HPDE6-E6E7 (cell line): ENCODE data around the gene HDC.

Experiments used
- DNase-seq: peaks from one replicate; pipeline ENCODE4 v3.0.0; 2011; ENCODE audit warnings: missing footprints; ENCODE audit errors: extremely low spot score

The HDC gene

DNA sequence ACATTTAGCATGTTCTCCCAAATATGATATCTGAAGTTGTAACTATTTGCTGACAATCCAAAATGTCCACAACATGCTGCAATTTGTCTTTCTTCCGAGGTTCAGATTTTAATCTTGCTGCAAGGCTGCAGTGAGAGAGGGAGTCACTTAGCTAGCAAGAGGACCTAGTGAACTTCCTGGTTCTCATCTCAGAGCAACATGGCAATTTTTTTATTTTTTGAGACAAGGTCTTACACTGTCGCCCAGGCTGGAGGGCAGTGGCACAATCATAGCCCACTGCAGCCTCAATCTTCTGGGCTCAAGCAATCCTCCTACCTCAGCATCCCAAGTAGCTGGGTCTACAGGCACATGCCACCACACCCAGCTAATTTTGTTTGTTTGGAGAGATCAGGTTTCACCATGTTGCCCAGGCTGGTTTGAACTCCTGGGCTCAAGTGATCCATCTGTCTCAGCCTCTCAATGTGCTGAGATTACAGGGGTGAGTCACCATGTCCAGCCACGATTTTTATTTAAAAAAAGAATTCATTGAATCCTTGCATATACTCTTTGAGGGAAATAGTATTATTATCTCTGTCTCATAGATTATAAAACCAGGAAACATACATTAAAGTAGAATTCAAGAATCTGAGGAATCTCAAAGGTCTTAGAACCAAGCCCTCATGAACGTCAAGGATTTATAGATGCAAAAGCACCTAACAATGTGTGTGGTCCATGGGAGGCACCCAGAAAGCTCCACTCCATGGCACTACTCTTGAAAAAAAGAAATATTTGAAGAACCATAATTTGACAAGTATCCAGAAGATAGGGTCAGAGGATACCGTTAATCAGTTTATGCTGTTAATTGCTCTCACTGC lies 9.1 kb downstream of the HDC start:
- no peak for DNase-seq

GRCh38 chr15:50252556-50252955 lies 13.0 kb downstream of the HDC start:
- no peak for DNase-seq

GRCh38 chr15:50251638-50252182 lies 13.8 kb downstream of the HDC start:
- no peak for DNase-seq

GRCh38 chr15:50250760-50251394 lies 14.6 kb downstream of the HDC start:
- no peak for DNase-seq

GRCh38 chr15:50249704-50250103 lies 15.8 kb downstream of the HDC start:
- no peak for DNase-seq

- DNase-seq: no peak
Measured at GRCh38 chr15:50248994-50249582, 16.4 kb downstream of the HDC start.

- DNase-seq: peak; percentile 60
Measured at GRCh38 chr15:50247819-50248655, 17.5 kb downstream of the HDC start.

DNA sequence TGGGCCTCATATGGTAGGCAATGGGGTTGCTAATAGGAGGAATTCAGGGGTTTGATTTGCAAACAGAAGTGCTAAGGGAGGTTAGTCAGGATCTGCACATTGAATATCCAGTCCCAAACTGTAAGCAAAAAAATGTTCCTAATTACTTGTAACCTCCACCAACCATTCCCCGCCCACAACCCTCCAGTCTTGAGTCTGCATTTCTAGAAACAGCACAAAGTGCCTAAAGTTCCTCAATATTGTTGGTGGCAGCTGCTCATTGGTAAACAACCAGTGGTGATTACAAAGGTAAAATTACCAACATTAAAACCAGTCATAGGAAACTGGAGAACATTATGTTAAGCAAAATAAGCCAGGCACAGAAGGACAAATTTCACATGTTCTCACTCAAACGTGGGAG lies 18.9 kb downstream of the HDC start:
- no peak for DNase-seq

DNA sequence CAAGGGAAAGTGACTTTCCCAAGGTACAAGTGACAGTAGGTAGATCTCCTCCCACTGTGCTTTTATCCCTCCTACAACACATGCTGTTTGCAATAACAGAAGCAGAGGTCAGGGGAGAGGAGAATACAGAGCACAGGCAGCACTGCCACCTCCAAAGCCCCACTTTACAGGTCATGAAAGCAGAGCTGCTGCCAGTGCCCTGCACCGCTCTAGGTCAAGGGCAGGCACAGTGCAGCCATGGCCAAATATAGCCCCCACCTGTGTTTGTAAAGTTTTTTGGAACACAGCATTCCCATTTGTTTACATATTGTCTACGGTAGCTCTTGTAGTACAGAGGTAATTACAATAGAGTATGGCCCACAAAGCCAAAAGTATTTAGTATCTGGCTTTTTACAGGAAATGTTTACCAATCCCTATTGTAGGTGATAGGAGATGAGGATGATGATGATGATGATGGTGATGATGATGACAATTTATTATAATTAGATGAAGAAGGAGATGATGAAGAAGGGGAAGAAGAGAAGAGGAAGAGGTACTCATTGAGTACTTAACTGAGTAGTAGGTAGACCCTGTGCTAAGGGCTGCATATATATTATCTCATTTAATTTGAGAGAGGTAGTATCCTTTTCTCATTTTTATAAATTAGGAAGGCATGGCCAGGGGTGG lies 20.4 kb downstream of the HDC start:
- DNase-seq: no peak

DNA sequence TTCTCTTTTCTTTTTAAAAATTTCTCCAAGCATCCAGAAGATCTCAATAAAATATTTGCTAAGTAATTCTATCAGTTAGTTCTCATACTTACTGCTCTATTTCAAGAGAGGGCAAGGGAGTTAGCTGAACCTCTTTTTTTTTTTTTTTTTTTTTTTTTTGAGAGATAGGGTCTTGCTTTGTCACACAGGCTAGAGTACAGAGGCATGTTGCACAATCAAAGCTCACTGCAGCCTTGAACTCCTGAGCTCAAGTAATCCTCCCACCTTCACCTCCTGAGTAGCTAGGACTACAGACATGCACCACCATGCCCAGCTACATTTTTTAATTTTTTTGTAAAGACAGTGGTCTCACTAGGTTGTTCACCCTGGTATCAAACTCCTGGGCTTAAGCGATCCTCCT lies 21.4 kb downstream of the HDC start:
- DNase-seq: no peak

DNA sequence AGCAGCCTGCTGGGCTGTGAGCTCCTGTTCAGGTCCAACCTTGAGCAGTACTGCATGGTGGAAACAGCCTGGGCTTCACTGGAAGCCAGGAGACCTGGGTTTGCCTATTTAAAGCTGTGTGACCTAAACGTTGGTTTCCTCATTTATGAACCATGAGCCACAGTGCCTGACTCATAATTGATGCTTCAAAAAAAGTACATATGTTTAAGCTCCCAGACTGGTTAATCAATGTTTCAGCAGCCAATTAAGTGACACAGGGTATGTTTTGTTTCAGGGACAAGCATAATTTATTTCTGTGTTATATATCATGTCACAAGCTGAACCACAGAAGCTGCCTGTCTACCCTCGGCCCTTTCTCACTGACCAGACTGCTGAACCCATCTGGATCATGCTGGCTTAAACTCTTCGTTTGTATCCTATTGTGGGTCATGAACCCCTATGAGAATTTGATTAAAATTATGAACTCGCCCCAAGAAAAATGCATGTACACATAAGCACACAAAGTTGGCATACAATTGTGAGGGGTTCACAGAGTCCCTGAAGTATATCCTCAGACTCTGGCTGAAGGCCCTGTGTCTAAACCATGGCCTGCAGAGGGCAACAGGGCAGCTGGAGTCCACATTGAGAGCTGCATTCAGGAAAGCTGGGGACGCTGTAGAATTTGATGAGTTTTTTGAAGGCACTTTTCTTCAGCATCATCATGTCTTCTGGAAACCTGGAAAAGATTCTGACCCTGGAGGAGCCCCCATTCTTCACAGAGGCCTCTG lies 23.7 kb downstream of the HDC start:
- DNase-seq: peak; percentile 15

- DNase-seq: no peak
Measured at GRCh38 chr15:50238255-50238654, 27.3 kb downstream of the HDC start.

DNA sequence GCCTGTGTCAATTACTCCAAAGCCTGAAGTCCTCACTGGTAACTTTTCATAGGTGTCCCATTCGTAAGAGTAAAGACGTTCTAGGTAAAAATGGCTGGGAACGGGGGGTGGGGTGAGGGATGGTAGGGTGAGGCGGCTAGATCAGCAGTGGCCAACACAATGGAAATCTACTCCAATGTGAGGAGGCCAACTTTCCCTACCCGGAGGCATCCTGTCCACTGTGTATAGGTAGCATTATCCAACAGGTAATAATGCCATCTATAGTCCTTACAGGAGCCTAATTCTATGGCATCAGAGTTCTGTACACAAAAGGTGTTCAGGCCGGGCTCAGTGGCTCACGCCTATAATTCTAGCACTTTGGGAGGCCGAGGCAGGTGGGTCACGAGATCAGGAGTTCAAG lies 29.1 kb downstream of the HDC start:
- DNase-seq: no peak

DNA sequence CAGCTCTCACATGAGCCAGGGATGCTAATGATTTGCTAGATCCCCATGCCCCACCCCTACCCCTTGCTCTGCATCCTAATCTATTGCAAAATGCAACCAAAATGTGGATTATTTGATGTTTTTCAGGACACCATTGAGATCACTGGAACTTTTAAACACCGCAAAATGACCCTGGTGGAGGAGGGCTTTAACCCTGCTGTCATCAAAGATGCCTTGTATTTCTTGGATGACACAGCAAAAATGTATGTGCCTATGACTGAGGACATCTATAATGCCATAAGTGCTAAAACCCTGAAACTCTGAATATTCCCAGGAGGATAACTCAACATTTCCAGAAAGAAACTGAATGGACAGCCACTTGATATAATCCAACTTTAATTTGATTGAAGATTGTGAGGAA lies 29.7 kb downstream of the HDC start:
- DNase-seq: no peak

DNA sequence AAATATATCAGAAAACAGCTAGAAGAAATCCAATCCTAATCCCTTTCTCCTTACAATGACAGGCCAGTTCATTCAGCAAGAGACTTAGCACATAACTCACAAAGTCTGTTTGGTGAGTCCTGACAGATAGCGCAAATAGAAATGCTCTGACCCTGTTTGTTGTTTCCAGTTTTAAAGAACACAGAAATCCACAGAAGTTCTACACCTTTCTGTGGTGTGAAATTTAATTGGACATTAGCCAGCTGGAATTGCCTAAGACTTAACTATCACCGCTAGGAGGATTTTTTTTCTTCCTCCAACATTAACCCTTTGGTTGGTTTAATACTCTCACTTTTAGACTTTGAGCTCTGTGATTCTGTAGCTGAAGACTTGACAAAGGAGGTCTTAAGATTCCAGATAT lies 30.8 kb downstream of the HDC start:
- DNase-seq: no peak

GRCh38 chr15:50233192-50233736 lies 32.3 kb downstream of the HDC start:
- DNase-seq: no peak

- no peak for DNase-seq
Measured at GRCh38 chr15:50232791-50233190, 32.7 kb downstream of the HDC start.

DNA sequence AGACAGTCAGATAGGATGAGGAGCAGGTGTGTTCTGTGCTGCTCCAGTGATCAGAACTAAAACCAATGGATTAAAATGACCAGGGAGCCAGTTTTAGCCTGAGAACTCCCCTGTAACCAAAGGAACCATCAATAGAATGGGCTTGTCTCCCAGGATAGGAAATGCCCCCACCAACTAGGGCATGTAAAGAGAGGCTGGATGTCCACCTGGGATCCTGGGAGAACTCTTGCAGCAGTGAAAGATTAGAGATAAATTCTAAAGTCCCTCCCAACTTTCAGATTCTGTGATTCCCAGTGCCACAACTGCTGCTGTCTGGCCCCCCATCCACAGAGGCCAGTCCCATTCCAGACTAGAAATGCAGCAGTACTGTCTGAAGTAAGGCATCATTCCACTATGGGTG lies 33.8 kb downstream of the HDC start:
- DNase-seq: no peak

- DNase-seq: no peak
Measured at GRCh38 chr15:50229336-50229735, 36.2 kb downstream of the HDC start.

DNA sequence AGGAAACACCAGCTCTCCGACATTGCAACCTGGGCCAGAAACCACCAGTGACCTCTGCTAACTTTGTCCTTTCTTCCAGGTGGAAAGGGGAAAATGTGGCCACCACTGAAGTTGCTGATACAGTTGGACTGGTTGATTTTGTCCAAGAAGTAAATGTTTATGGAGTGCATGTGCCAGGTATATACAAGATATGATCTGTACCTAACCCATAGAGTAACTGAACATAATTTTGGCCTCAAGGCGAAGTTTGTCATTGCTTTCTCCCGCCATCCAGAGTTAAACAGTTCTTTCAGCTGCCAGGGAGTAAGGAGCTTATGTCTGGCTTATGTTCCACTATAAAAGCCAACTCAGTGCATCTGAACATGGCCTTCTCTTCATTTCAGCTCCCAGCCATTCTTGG lies 36.7 kb downstream of the HDC start:
- no peak for DNase-seq
